ENCODE measurements around the gene AFF3.

DNA sequence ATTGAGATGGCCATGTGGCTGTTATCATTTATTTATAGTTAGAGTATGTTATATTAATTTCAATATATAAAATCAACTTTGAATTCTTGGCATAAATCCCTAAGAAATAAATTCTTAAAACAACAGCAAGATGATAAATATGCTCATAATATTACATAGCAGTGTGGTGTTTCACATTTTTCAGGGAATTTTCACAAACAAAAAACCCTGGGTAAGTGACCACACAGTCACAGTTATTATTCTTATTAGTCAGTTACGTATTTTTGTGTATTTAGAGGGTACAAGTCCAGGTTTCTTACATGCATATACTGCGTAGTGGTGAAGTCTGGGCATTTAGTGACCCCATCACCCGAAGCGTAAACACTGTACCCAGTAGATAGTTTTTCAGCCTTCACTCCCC lies 363.1 kb downstream of the AFF3 start:
- no peak for TF ChIP-seq CTCF (IDR thresholded peaks at IDR 0.05)
- TF ChIP-seq POLR2A (IDR thresholded peaks at IDR 0.05), result no peak

Data from stomach (tissue), 4 donors.